ENCODE measurements around the gene DOK1. TPM values are rescaled to one million over a fixed set of nuclear protein-coding genes. Genes with fewer than 3 reads are reported as not detected.

The DOK1 gene
- total and polyA plus RNA-seq, 4 donors: 7.5 to 14.5 (median 12.6) TPM

DNA sequence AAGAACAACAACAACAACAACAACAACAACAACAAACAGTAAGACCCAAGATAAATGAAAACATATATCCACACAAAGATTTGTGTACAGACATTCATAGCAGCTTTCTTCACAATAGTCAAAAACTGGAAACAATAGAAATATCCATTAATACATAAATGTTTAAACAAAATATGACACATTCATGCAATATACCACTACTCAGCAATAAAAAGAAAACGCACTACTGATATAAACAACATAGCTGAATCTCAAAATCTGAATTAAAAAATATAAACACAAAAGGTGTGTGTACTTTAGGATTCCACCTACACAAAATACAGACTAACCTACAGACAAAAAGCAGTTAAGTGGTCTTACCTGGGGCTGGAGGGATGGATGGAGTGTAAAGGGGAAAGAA, 42.1 kb downstream of the DOK1 start:
- H3K4me1 ChIP-seq (ENCODE audit: control insufficient read depth, insufficient read depth, low read length): no peaks in the 10 kb centered on the region
- no peak overlapping the region for H3K27ac ChIP-seq (ENCODE audit: low read depth, low read length)
- no peak overlapping the region for H3K4me3 ChIP-seq (ENCODE audit: low read depth, low read length)
- no peaks in the 10 kb centered on the region for H3K9me3 ChIP-seq (ENCODE audit: control insufficient read depth, insufficient read depth, low read length)
- DNase-seq (ENCODE audit: low read depth in 4 of 6, low spot score in 6 of 6): no peak
- WGBS (ENCODE audit: insufficient coverage): no CpG with 5 or more reads among the region's 1 CpG
- peaks cover 5% of the 10 kb centered on the region for H3K27me3 ChIP-seq (ENCODE audit: control insufficient read depth, insufficient read depth, low read length)
- H3K36me3 ChIP-seq (ENCODE audit: control insufficient read depth, insufficient read depth, low read length): no peaks in the 10 kb centered on the region

DNA sequence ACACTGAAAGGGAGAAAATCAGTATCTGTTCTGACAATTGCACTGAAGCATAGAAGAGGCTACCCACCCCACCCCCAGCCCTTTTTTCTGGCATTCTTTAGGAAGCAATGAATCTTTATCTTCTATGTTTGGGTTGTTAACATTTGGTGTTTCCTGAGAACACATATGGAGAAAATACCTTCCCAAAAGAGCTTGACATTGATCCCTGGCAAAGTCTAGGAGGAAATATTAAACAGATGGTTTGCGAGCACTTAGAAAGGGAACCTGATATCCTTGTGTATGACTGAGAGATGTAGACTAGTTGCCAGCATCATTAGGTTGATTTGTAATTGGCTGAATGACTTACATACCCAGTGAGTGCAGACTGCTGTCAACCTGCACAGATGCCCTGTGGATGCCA, 42.9 kb downstream of the DOK1 start:
- H3K27me3 ChIP-seq (ENCODE audit: control insufficient read depth, insufficient read depth, low read length): peaks cover 2% of the 10 kb centered on the region
- H3K4me3 ChIP-seq (ENCODE audit: low read depth, low read length): no peak overlapping the region

DNA sequence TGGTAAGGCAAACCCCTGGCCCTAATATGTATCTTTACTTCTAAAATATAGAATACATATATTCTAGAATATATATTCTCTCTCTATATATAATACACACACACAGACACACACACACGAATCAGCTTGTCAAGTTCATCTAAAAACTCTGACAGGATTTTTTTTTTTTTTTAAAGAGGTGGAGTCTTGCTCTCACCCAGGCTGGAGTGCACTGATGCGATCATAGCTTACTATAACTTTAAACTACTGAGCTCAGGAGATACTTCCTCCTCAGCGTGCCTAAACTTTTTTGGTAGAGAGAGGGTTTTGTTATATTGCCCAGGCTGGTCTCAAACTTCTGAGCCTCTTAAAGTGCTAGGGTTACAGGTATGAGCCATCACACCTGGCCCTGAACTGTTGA, 45.2 kb downstream of the DOK1 start:
- Histone ChIP-seq H3K27me3 (ENCODE audit: control insufficient read depth, insufficient read depth, low read length) (peaks cover 15% of the 10 kb centered on the region), H3K27ac (ENCODE audit: low read depth, low read length) (no peak overlapping the region), H3K4me3 (ENCODE audit: low read depth, low read length) (no peak overlapping the region), H3K36me3 (ENCODE audit: control insufficient read depth, insufficient read depth, low read length) (no peaks in the 10 kb centered on the region), H3K9me3 (ENCODE audit: control insufficient read depth, insufficient read depth, low read length) (no peaks in the 10 kb centered on the region), H3K4me1 (ENCODE audit: control insufficient read depth, insufficient read depth, low read length) (no peaks in the 10 kb centered on the region)
- WGBS (ENCODE audit: insufficient coverage): no CpG with 5 or more reads among the region's 3 CpGs
- DNase-seq (ENCODE audit: low read depth in 4 of 6, low spot score in 6 of 6): no peak

More for the DNA sequence above, 42.9 kb downstream of the DOK1 start:
- Histone ChIP-seq H3K4me1 (ENCODE audit: control insufficient read depth, insufficient read depth, low read length) (no peaks in the 10 kb centered on the region), H3K9me3 (ENCODE audit: control insufficient read depth, insufficient read depth, low read length) (no peaks in the 10 kb centered on the region), H3K36me3 (ENCODE audit: control insufficient read depth, insufficient read depth, low read length) (no peaks in the 10 kb centered on the region), H3K27ac (ENCODE audit: low read depth, low read length) (no peak overlapping the region)
- 67% methylated on average over 1 of the region's 1 CpG for WGBS (ENCODE audit: insufficient coverage)
- peak in 2 of 6 donors; percentile 14 to 69 for DNase-seq (ENCODE audit: low read depth in 4 of 6, low spot score in 6 of 6)

DNA sequence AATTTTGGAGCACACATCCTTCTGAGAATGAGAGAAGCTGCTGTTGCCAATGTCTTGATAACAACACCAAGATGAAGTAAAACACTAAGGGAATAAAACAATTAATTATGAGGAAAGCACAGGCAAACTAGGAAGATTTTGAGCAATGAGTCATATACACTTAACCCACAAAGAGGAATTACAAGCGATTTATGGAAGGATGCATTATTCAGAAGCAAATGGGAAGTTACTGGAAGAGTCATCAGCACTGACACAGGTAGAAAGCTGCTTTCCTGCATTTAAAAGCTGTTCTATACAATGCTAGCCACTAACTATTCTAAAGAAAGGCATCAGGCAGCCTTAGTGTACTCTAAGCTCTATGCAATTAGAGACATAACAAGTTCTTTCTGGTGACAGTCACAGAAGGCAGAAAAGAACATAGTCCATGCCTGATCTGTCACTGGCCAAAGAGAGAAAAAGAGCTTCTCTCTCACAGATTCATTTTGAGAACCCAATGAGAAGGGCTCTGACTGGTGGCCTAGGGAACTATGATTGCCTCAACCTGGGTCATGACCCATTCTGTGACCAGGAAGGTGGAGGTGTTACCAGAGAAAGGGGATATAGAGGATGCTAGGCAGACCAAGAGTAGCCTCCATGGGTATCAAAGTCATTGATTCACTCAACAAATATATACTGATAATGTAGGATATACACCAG, 48.2 kb downstream of the DOK1 start:
- H3K4me1 ChIP-seq (ENCODE audit: control insufficient read depth, insufficient read depth, low read length): no peaks in the 10 kb centered on the region
- H3K4me3 ChIP-seq (ENCODE audit: low read depth, low read length): no peak overlapping the region
- no CpG with 5 or more reads among the region's 1 CpG for WGBS (ENCODE audit: insufficient coverage)
- no peaks in the 10 kb centered on the region for H3K36me3 ChIP-seq (ENCODE audit: control insufficient read depth, insufficient read depth, low read length)
- H3K9me3 ChIP-seq (ENCODE audit: control insufficient read depth, insufficient read depth, low read length): no peaks in the 10 kb centered on the region
- H3K27ac ChIP-seq (ENCODE audit: low read depth, low read length): no peak overlapping the region
- H3K27me3 ChIP-seq (ENCODE audit: control insufficient read depth, insufficient read depth, low read length): peaks cover 13% of the 10 kb centered on the region
- no peak for DNase-seq (ENCODE audit: low read depth in 4 of 6, low spot score in 6 of 6)

DNA sequence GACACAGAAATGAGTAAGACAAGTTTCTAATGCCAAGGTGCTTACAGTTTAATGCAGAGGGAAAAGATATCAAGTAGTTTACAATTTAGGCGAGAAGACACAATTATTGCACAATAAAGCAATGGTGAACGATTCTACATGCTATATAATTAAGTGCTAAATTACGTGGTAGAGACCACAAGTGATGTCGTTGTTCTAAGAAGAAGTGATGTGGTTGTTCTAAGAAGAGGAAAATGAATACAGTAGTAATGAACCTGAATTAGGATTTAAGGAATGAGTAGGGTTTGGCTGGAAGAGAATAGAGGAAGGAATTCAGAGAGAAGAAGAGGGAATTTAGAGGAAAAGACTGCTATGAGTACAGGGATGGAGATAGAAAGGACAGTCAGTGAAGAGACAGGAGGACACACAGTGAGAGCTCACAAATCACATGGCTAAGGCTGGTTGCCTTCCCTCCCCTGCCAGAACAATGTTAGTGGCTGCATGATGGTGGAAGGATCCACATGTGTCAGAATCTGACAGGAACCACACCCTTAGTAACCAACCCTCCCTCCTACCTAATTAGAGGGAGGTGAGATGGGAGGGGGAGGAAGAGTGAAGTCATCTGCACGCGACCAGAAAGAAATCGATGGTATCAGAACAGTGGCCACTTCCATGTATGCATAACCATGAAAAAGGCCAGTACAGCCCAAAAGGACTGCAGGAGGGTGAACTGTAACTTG, 48.9 kb downstream of the DOK1 start:
- Histone ChIP-seq H3K4me1 (ENCODE audit: control insufficient read depth, insufficient read depth, low read length) (no peaks in the 10 kb centered on the region), H3K36me3 (ENCODE audit: control insufficient read depth, insufficient read depth, low read length) (no peaks in the 10 kb centered on the region), H3K27me3 (ENCODE audit: control insufficient read depth, insufficient read depth, low read length) (peaks cover 13% of the 10 kb centered on the region), H3K27ac (ENCODE audit: low read depth, low read length) (no peak overlapping the region), H3K9me3 (ENCODE audit: control insufficient read depth, insufficient read depth, low read length) (no peaks in the 10 kb centered on the region), H3K4me3 (ENCODE audit: low read depth, low read length) (no peak overlapping the region)
- 92% methylated on average over 7 of the region's 7 CpGs for WGBS (ENCODE audit: insufficient coverage)
- no peak for DNase-seq (ENCODE audit: low read depth in 4 of 6, low spot score in 6 of 6)

DNA sequence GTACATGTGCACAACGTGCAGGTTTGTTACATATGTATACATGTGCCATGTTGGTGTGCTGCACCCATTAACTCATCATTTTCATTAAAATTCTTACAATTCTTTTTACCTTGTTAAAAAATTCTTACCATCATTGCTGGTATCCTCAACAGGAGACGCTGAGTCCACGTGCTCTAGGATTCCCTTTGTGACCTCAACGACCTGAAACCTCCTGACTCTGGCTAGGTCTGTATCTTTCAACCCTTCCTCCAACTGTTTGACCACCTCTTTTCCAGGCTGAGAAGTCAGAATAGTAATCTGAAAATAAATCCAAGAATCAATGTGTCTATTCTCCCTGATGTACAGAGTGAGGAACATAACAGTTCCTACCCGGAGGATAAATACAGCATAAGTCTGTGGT, 52.4 kb downstream of the DOK1 start:
- H3K27ac ChIP-seq (ENCODE audit: low read depth, low read length): no peak overlapping the region
- no peaks in the 10 kb centered on the region for H3K36me3 ChIP-seq (ENCODE audit: control insufficient read depth, insufficient read depth, low read length)
- peaks cover 13% of the 10 kb centered on the region for H3K27me3 ChIP-seq (ENCODE audit: control insufficient read depth, insufficient read depth, low read length)
- no peak for DNase-seq (ENCODE audit: low read depth in 4 of 6, low spot score in 6 of 6)
- 52% methylated on average over 3 of the region's 5 CpGs for WGBS (ENCODE audit: insufficient coverage)
- H3K4me3 ChIP-seq (ENCODE audit: low read depth, low read length): no peak overlapping the region
- no peaks in the 10 kb centered on the region for H3K4me1 ChIP-seq (ENCODE audit: control insufficient read depth, insufficient read depth, low read length)
- H3K9me3 ChIP-seq (ENCODE audit: control insufficient read depth, insufficient read depth, low read length): no peaks in the 10 kb centered on the region

Other genes starting within 250 kb of the DOK1 start
- gene SLC4A5, start 211.3 kb upstream of the DOK1 start, total RNA-seq: 10 to 100 TPM in 1 of 2 donors, 1 to 10 TPM in 1; 1.2 to 22.3 TPM
- gene SLC4A5, start 211.3 kb upstream of the DOK1 start, polyA plus RNA-seq (ENCODE audit: insufficient read length in 2 of 2): 1 to 10 TPM; 2.4 to 3.9 TPM
- gene DCTN1, start 174.4 kb upstream of the DOK1 start, total RNA-seq: 100 to 1,000 TPM in 1 of 2 donors, 10 to 100 TPM in 1; 99.4 to 117 TPM
- gene DCTN1, start 174.4 kb upstream of the DOK1 start, polyA plus RNA-seq (ENCODE audit: insufficient read length in 2 of 2): 100 to 1,000 TPM; 277 to 296 TPM
- 1 to 10 TPM; 1.2 to 4.7 TPM for gene C2orf81, start 133.1 kb upstream of the DOK1 start, total RNA-seq
- gene C2orf81, start 133.1 kb upstream of the DOK1 start, polyA plus RNA-seq (ENCODE audit: insufficient read length in 2 of 2): 1 to 10 TPM; 5.9 TPM
- 10 to 100 TPM; 17.0 to 37.6 TPM for gene WDR54, start 133.0 kb upstream of the DOK1 start, total RNA-seq
- 10 to 100 TPM; 37.7 to 40.5 TPM for gene WDR54, start 133.0 kb upstream of the DOK1 start, polyA plus RNA-seq (ENCODE audit: insufficient read length in 2 of 2)
- gene RTKN, start 112.8 kb upstream of the DOK1 start, total RNA-seq: 10 to 100 TPM; 32.9 to 52.5 TPM
- gene RTKN, start 112.8 kb upstream of the DOK1 start, polyA plus RNA-seq (ENCODE audit: insufficient read length in 2 of 2): 10 to 100 TPM; 66.9 to 76.5 TPM
- 10 to 100 TPM in 1 of 2 donors, 1 to 10 TPM in 1; 9.1 to 34.7 TPM for gene INO80B, start 99.6 kb upstream of the DOK1 start, total RNA-seq
- gene INO80B, start 99.6 kb upstream of the DOK1 start, polyA plus RNA-seq (ENCODE audit: insufficient read length in 2 of 2): 10 to 100 TPM; 22.1 to 38.7 TPM
- 10 to 100 TPM; 25.8 to 86.5 TPM for gene WBP1, start 96.3 kb upstream of the DOK1 start, total RNA-seq
- 100 to 1,000 TPM; 110 to 140 TPM for gene WBP1, start 96.3 kb upstream of the DOK1 start, polyA plus RNA-seq (ENCODE audit: insufficient read length in 2 of 2)
- 10 to 100 TPM; 22.7 to 38.0 TPM for gene MOGS, start 89.3 kb upstream of the DOK1 start, total RNA-seq
- 10 to 100 TPM; 34.5 to 42.2 TPM for gene MOGS, start 89.3 kb upstream of the DOK1 start, polyA plus RNA-seq (ENCODE audit: insufficient read length in 2 of 2)
- 10 to 100 TPM; 12.7 to 80.6 TPM for gene MRPL53, start 82.0 kb upstream of the DOK1 start, total RNA-seq
- gene MRPL53, start 82.0 kb upstream of the DOK1 start, polyA plus RNA-seq (ENCODE audit: insufficient read length in 2 of 2): 10 to 100 TPM; 52.3 to 56.7 TPM
- gene CCDC142, start 71.7 kb upstream of the DOK1 start, total RNA-seq: 10 to 100 TPM; 20.8 to 23.4 TPM
- gene CCDC142, start 71.7 kb upstream of the DOK1 start, polyA plus RNA-seq (ENCODE audit: insufficient read length in 2 of 2): 10 to 100 TPM in 1 of 2 donors, 1 to 10 TPM in 1; 9.3 to 18.6 TPM
- gene TTC31, start 71.6 kb upstream of the DOK1 start, total RNA-seq: 10 to 100 TPM in 1 of 2 donors, 1 to 10 TPM in 1; 5.6 to 15.1 TPM
- gene TTC31, start 71.6 kb upstream of the DOK1 start, polyA plus RNA-seq (ENCODE audit: insufficient read length in 2 of 2): 10 to 100 TPM; 21.5 to 21.8 TPM
- gene LBX2, start 55.1 kb upstream of the DOK1 start, total RNA-seq: under 1 TPM in 1 of 2 donors, not detected in 1; 0.33 TPM
- under 1 TPM in 1 of 2 donors, not detected in 1; 0.69 TPM for gene LBX2, start 55.1 kb upstream of the DOK1 start, polyA plus RNA-seq (ENCODE audit: insufficient read length in 2 of 2)
- 10 to 100 TPM; 10.0 to 21.5 TPM for gene PCGF1, start 47.0 kb upstream of the DOK1 start, total RNA-seq
- 10 to 100 TPM; 16.9 to 21.3 TPM for gene PCGF1, start 47.0 kb upstream of the DOK1 start, polyA plus RNA-seq (ENCODE audit: insufficient read length in 2 of 2)
- gene TLX2, start 40.3 kb upstream of the DOK1 start, total RNA-seq: under 1 TPM in 1 of 2 donors, not detected in 1; 0.69 TPM
- gene TLX2, start 40.3 kb upstream of the DOK1 start, polyA plus RNA-seq (ENCODE audit: insufficient read length in 2 of 2): under 1 TPM; 0.11 to 0.27 TPM
- under 1 TPM in 1 of 2 donors, not detected in 1; 0.28 TPM for gene DQX1, start 28.5 kb upstream of the DOK1 start, total RNA-seq
- under 1 TPM; 0.32 to 0.62 TPM for gene DQX1, start 28.5 kb upstream of the DOK1 start, polyA plus RNA-seq (ENCODE audit: insufficient read length in 2 of 2)
- 10 to 100 TPM; 62.6 to 99.0 TPM for gene AUP1, start 25.0 kb upstream of the DOK1 start, total RNA-seq
- 100 to 1,000 TPM; 109 to 131 TPM for gene AUP1, start 25.0 kb upstream of the DOK1 start, polyA plus RNA-seq (ENCODE audit: insufficient read length in 2 of 2)
- 10 to 100 TPM; 32.0 to 47.2 TPM for gene HTRA2, start 24.8 kb upstream of the DOK1 start, total RNA-seq
- gene HTRA2, start 24.8 kb upstream of the DOK1 start, polyA plus RNA-seq (ENCODE audit: insufficient read length in 2 of 2): 10 to 100 TPM; 55.8 to 57.3 TPM
- 10 to 100 TPM; 10.5 to 18.2 TPM for gene LOXL3, start 778 bp upstream of the DOK1 start, total RNA-seq
- gene LOXL3, start 778 bp upstream of the DOK1 start, polyA plus RNA-seq (ENCODE audit: insufficient read length in 2 of 2): 10 to 100 TPM; 18.1 to 18.8 TPM
- gene M1AP, start 93.6 kb downstream of the DOK1 start, total RNA-seq: under 1 TPM; 0.33 to 0.69 TPM
- gene M1AP, start 93.6 kb downstream of the DOK1 start, polyA plus RNA-seq (ENCODE audit: insufficient read length in 2 of 2): 1 to 10 TPM; 1.1 to 1.3 TPM
- gene SEMA4F, start 99.5 kb downstream of the DOK1 start, total RNA-seq: 10 to 100 TPM in 1 of 2 donors, 1 to 10 TPM in 1; 7.3 to 17.2 TPM
- gene SEMA4F, start 99.5 kb downstream of the DOK1 start, polyA plus RNA-seq (ENCODE audit: insufficient read length in 2 of 2): 10 to 100 TPM; 23.0 to 27.6 TPM

Data from spinal cord (tissue), 10 donors.